Hematopoietic multipotent progenitor cell treated with erythropoietin and hydrocortisone succinate and interleukin-3 and kit ligand, for 15 days (in vitro differentiated cells): ENCODE results near the gene EGFR.

ENCODE experiments used
- DNase-seq: peaks from one replicate; pipeline ENCODE4 v3.0.0-alpha.2; 2015; ENCODE audit warnings: low spot score

The EGFR gene

GRCh38 chr7:55212176-55212575, 193.4 kb downstream of the EGFR start:
- DNase-seq: no peak

- no peak for DNase-seq
Measured at GRCh38 chr7:55212838-55213237, 194.0 kb downstream of the EGFR start.

GRCh38 chr7:55214707-55215106, 195.9 kb downstream of the EGFR start:
- DNase-seq: no peak

GRCh38 chr7:55223023-55223422, 204.2 kb downstream of the EGFR start:
- no peak for DNase-seq

GRCh38 chr7:55224111-55224510, 205.3 kb downstream of the EGFR start:
- no peak for DNase-seq

- DNase-seq: no peak
Measured at GRCh38 chr7:55224810-55225209, 206.0 kb downstream of the EGFR start.

- no peak for DNase-seq
Measured at GRCh38 chr7:55230014-55230413, 211.2 kb downstream of the EGFR start.

GRCh38 chr7:55231736-55232280, 213.0 kb downstream of the EGFR start:
- DNase-seq: no peak

- DNase-seq: no peak
Measured at GRCh38 chr7:55233001-55233400, 214.2 kb downstream of the EGFR start.

- no peak for DNase-seq
Measured at GRCh38 chr7:55234408-55234807, 215.6 kb downstream of the EGFR start.

GRCh38 chr7:55235115-55235514, 216.3 kb downstream of the EGFR start:
- DNase-seq: no peak

GRCh38 chr7:55235801-55236200, 217.0 kb downstream of the EGFR start:
- no peak for DNase-seq

GRCh38 chr7:55236476-55236875, 217.7 kb downstream of the EGFR start:
- no peak for DNase-seq

GRCh38 chr7:55237156-55237893, 218.5 kb downstream of the EGFR start:
- no peak for DNase-seq

- DNase-seq: no peak
Measured at GRCh38 chr7:55239406-55239805, 220.6 kb downstream of the EGFR start.

GRCh38 chr7:55240418-55241142, 221.8 kb downstream of the EGFR start:
- no peak for DNase-seq

- no peak for DNase-seq
Measured at GRCh38 chr7:55241958-55242357, 223.1 kb downstream of the EGFR start.

- no peak for DNase-seq
Measured at GRCh38 chr7:55242613-55243012, 223.8 kb downstream of the EGFR start.

- DNase-seq: no peak
Measured at GRCh38 chr7:55244006-55244745, 225.4 kb downstream of the EGFR start.

- no peak for DNase-seq
Measured at GRCh38 chr7:55245271-55245723, 226.5 kb downstream of the EGFR start.

- DNase-seq: no peak
Measured at GRCh38 chr7:55246171-55246570, 227.4 kb downstream of the EGFR start.

GRCh38 chr7:55247428-55247827, 228.6 kb downstream of the EGFR start:
- DNase-seq: no peak

GRCh38 chr7:55248526-55248925, 229.7 kb downstream of the EGFR start:
- no peak for DNase-seq
